ENCODE results near the gene SLC44A3. TPM values are rescaled to one million over a fixed set of nuclear protein-coding genes. Genes with fewer than 3 reads are reported as not detected.
A peak's percentile ranks its signal among the peaks of the same experiment; 100 is the strongest.

Gene SLC44A3
- total and polyA plus RNA-seq, 9 of the 15 experiments (the other 6 are each of a cell fraction or from before 2014, with no cell fraction given), result not detected

DNA sequence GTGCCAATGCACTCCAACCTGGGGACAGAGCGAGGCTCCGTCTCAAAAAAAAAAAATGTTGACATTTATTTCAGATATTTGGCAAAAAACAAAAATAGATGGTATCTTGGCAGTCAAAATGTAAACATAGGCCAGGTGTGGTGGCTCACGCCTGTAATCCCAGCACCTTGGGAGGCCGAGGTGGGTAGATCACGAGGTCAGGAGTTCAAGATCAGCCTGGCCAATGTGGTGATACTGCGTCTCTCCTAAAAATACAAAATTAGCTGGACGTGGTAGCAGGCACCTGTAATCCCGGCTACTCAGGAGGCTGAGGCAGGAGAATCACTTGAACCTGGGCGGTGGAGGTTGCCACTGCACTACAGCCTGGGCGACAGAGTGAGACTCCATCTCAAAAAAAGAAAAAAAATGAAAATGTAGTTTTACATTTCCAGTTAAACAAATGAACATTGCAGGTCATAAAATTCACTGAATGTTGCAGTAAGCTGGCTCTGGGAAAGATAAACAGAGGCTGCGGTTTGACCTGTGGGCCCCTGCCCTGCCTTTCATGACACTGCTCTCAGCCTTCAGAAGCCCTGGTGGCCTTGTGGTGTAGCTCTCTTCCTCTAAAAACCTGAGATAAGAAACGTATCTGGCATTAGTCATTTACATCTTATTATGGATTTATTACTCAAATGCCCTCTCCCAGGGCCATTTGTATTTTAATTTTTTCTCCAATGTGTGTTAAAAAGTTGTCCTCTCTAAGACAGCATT lies 12.2 kb upstream of the SLC44A3 start (continued):
- TF ChIP-seq RBM14 (IDR thresholded peaks at IDR 0.05; ENCODE audit: borderline replicate concordance, insufficient read depth, low read depth, low read length) (no peak), KLF16 (IDR thresholded peaks at IDR 0.05) (0 out of 2 replicates have a peak, but pooled peaks have one; percentile 20), FOXA3 (CRISPR knock-in tag; conservative IDR thresholded peaks at IDR 0.05 in 1 of 2, IDR thresholded peaks at IDR 0.05 in 1 of 2) (peak; percentile 24 to 55; a peak in 2 of 4 replicates), HCFC1 (IDR thresholded peaks at IDR 0.05; ENCODE audit: low read depth, low read length) (no peak), CBFA2T2 (conservative IDR thresholded peaks at IDR 0.05) (peak; percentile 36), ZNF143 (CRISPR knock-in tag; IDR thresholded peaks at IDR 0.05) (no peak), KDM1A (IDR thresholded peaks at IDR 0.05) (peak; percentile 66 to 71; a peak in 2 of 4 replicates), JUND (IDR thresholded peaks at IDR 0.05; ENCODE audit: borderline replicate concordance, low read depth, low read length) (0 out of 2 replicates have a peak, but pooled peaks have one; percentile 27), JUND (tag; IDR thresholded peaks at IDR 0.05; ENCODE audit: borderline replicate concordance, low read depth, low read length) (no peak; the same call in 2 of the 3 replicates)
- TF ChIP-seq, protein P1, sequence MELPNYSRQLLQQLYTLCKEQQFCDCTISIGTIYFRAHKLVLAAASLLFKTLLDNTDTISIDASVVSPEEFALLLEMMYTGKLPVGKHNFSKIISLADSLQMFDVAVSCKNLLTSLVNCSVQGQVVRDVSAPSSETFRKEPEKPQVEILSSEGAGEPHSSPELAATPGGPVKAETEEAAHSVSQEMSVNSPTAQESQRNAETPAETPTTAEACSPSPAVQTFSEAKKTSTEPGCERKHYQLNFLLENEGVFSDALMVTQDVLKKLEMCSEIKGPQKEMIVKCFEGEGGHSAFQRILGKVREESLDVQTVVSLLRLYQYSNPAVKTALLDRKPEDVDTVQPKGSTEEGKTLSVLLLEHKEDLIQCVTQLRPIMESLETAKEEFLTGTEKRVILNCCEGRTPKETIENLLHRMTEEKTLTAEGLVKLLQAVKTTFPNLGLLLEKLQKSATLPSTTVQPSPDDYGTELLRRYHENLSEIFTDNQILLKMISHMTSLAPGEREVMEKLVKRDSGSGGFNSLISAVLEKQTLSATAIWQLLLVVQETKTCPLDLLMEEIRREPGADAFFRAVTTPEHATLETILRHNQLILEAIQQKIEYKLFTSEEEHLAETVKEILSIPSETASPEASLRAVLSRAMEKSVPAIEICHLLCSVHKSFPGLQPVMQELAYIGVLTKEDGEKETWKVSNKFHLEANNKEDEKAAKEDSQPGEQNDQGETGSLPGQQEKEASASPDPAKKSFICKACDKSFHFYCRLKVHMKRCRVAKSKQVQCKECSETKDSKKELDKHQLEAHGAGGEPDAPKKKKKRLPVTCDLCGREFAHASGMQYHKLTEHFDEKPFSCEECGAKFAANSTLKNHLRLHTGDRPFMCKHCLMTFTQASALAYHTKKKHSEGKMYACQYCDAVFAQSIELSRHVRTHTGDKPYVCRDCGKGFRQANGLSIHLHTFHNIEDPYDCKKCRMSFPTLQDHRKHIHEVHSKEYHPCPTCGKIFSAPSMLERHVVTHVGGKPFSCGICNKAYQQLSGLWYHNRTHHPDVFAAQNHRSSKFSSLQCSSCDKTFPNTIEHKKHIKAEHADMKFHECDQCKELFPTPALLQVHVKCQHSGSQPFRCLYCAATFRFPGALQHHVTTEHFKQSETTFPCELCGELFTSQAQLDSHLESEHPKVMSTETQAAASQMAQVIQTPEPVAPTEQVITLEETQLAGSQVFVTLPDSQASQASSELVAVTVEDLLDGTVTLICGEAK (IDR thresholded peaks at IDR 0.05), result no peak
- TF ChIP-seq, protein P1 (CRISPR knock-in tag; IDR thresholded peaks at IDR 0.05), result no peak

Data from K562 (cell line).